Stimulated activated CD4-positive, alpha-beta T cell treated with anti-CD3 and anti-CD28 coated beads, TNF-alpha, amount 100 ng/mL, for 48 hours (primary cell): ENCODE results near the gene ATP1B1.
A peak's percentile ranks its signal among the peaks of the same experiment; 100 is the strongest.

ENCODE experiments used
- DNase-seq, 3 donors: peaks; one replicate each; pipeline ENCODE4 v3.0.0-alpha.2; 2020; ENCODE audit warnings: low read depth in 3 of 3

The ATP1B1 gene

GRCh38 chr1:169106095-169106920 lies at the start of gene ATP1B1:
TSS of gene ATP1B1 (plus strand) at chr1:169106690. CDS start at chr1:169106830, 140 bp downstream.
- peak; percentile 60 to 80 (median 61) for DNase-seq

GRCh38 chr1:169059421-169059820 lies 47.1 kb upstream of the ATP1B1 start:
- no peak for DNase-seq

- no peak for DNase-seq
Measured at GRCh38 chr1:169060043-169060722, 46.3 kb upstream of the ATP1B1 start.

- no peak for DNase-seq
Measured at GRCh38 chr1:169060919-169061639, 45.4 kb upstream of the ATP1B1 start.

DNA sequence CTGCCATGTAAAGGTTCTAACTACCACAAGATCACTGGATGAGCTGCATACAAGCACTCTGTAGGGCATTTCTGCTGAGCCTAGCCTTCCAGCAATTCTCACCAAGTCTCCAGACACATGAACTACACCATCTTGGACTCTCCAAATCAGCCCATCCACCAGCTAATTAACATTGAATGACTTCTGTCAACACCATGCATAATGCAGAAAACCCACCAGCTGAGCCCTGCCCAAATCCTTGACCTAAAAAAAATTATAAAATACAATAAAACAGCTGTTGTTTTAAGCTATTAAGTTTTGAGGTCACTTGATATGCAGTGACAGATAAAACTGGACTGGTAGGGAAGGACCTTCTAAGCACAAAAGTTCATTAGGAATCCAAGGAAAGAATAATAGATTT lies 44.3 kb upstream of the ATP1B1 start:
- DNase-seq: no peak

GRCh38 chr1:169064103-169064502 lies 42.4 kb upstream of the ATP1B1 start:
- no peak for DNase-seq

GRCh38 chr1:169070547-169070946 lies 35.9 kb upstream of the ATP1B1 start:
- DNase-seq: no peak

GRCh38 chr1:169070958-169071357 lies 35.5 kb upstream of the ATP1B1 start:
- no peak for DNase-seq

DNA sequence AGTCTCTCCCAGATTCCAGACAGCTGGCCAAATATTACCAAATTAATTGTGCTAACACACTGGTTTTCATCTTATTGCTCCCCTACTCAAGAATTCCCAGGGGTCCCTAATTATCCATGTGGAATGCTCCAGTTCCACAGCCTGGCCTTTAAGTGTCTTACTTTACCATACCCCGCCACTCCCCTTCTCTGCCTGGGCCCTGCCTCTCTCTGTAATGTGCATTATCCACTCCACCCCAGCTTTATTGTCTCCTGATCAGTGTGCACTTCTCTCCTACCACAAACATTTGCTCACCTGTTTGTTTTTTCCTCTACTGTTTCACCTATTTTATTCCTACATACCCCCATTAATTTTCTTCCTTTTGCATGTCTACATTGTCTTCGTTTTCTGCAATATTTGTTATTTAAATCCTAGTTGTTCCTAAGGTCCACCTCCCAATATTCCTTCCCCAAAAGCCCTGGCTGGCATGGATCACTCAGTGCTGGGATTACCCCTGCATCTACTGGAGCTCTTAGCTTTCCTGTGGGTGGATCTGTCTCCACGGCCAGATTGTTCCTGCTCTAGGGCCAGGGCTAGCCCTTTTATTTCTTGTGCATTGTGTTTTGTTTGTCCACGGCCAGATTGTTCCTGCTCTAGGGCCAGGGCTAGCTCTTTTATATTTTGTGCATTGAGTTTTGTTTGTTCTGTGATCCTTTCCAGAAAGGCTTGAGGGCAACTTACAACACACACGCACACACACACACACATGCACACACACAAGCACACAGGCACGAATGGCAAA lies 33.4 kb upstream of the ATP1B1 start:
- no peak for DNase-seq

GRCh38 chr1:169078163-169078883 lies 28.2 kb upstream of the ATP1B1 start:
- DNase-seq: no peak

GRCh38 chr1:169081503-169082123 lies 24.9 kb upstream of the ATP1B1 start:
- DNase-seq: no peak

GRCh38 chr1:169085911-169086310 lies 20.6 kb upstream of the ATP1B1 start:
- DNase-seq: no peak

- DNase-seq: no peak
Measured at GRCh38 chr1:169086603-169087455, 19.7 kb upstream of the ATP1B1 start.

DNA sequence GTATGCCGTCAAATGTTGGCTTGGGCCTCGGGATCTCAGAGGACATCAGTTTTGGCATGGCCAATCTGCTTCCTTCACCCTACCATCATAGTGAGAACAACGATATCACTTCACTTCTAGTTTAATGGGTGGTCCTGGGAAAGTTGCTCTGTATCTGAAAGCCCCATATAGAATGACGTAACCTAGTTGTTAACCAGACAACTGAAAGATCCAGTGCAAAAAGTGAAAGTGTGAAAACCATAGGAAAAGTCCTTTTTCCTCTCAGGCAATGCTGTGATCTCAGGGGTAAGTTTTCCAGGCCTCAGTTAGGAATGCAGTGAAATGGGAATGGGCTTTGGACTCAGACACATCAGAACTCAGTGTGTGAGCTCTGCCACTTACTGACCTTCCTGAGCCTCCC lies 18.6 kb upstream of the ATP1B1 start:
- DNase-seq: no peak

- no peak for DNase-seq
Measured at GRCh38 chr1:169089776-169090175, 16.7 kb upstream of the ATP1B1 start.

GRCh38 chr1:169090308-169090899 lies 16.1 kb upstream of the ATP1B1 start:
- DNase-seq: no peak

- DNase-seq: no peak
Measured at GRCh38 chr1:169090900-169091311, 15.6 kb upstream of the ATP1B1 start.

- DNase-seq: no peak
Measured at GRCh38 chr1:169091480-169091941, 15.0 kb upstream of the ATP1B1 start.

GRCh38 chr1:169092399-169092798 lies 14.1 kb upstream of the ATP1B1 start:
- DNase-seq: no peak
